GM18858 (cell line): ENCODE measurements around the gene PLIN4.
"Not testable (repeated sequence)": the region's sequence is repeated elsewhere in the genome, so short reads cannot be mapped to it uniquely, and the experiment has no call there.

Source experiments
- ATAC-seq: cut with Tn5 transposase; IDR thresholded peaks from one replicate; pipeline ENCODE4 v1.9.1; 2021; ENCODE audit not compliant: unreplicated experiment

Gene PLIN4

GRCh38 chr19:4527377-4527776 lies 9.1 kb upstream of the PLIN4 start:
- ATAC-seq = not testable (repeated sequence)

GRCh38 chr19:4525563-4526002 lies 7.3 kb upstream of the PLIN4 start:
- no peak for ATAC-seq

- ATAC-seq = no peak
Observed at GRCh38 chr19:4524808-4525562, 6.7 kb upstream of the PLIN4 start.

- no peak for ATAC-seq
Observed at GRCh38 chr19:4523306-4524110, 5.2 kb upstream of the PLIN4 start.

- ATAC-seq = no peak
Observed at GRCh38 chr19:4522291-4523002, 4.2 kb upstream of the PLIN4 start.

- ATAC-seq = no peak
Observed at GRCh38 chr19:4521888-4522242, 3.6 kb upstream of the PLIN4 start.

GRCh38 chr19:4521170-4521887 lies 3.0 kb upstream of the PLIN4 start:
- ATAC-seq = no peak

- no peak for ATAC-seq
Observed at GRCh38 chr19:4519521-4520277, 1.4 kb upstream of the PLIN4 start.

GRCh38 chr19:4519172-4519496 lies 848 bp upstream of the PLIN4 start:
- no peak for ATAC-seq

- ATAC-seq = no peak
Observed at GRCh38 chr19:4517451-4518057, 732 bp downstream of the PLIN4 start.

GRCh38 chr19:4516939-4517300 lies 1.4 kb downstream of the PLIN4 start:
- no peak for ATAC-seq

- no peak for ATAC-seq
Observed at GRCh38 chr19:4516199-4516938, 1.9 kb downstream of the PLIN4 start.

GRCh38 chr19:4515732-4516131 lies 2.6 kb downstream of the PLIN4 start:
- no peak for ATAC-seq

GRCh38 chr19:4513248-4513647 lies 5.0 kb downstream of the PLIN4 start:
- ATAC-seq = no peak

- no peak for ATAC-seq
Observed at GRCh38 chr19:4512070-4512469, 6.2 kb downstream of the PLIN4 start.

- no peak for ATAC-seq
Observed at GRCh38 chr19:4511300-4512054, 6.8 kb downstream of the PLIN4 start.

- ATAC-seq = no peak
Observed at GRCh38 chr19:4510435-4511255, 7.6 kb downstream of the PLIN4 start.

- no peak for ATAC-seq
Observed at GRCh38 chr19:4508698-4509097, 9.6 kb downstream of the PLIN4 start.
